Ovary (tissue), 9 donors: ENCODE data around the gene ABLIM1. TPM values are rescaled to one million over a fixed set of nuclear protein-coding genes. Genes with fewer than 3 reads are reported as not detected.
A peak's percentile ranks its signal among the peaks of the same experiment; 100 is the strongest.

Experiments used
- DNase-seq, 5 donors: peaks; one replicate each; pipeline ENCODE4 v3.0.0-alpha.2; 2019 to 2020
- H3K27ac ChIP-seq, 2 donors: fragments of 200-600 bp; one replicate each; pipeline versions ENCODE4 v1.5.1 to v1.8.0; 2019 to 2022
- H3K27me3 ChIP-seq: fragments of 200-600 bp; one replicate; pipeline ENCODE4 v1.8.0; 2022
- H3K36me3 ChIP-seq: fragments of 200-600 bp; sonication (generic); one replicate; pipeline ENCODE4 v1.5.1; 2019
- H3K4me1 ChIP-seq: one replicate; pipeline ENCODE4 v1.8.1; 2013; ENCODE audit warnings: mild to moderate bottlenecking, moderate library complexity; ENCODE audit not compliant: insufficient read depth
- H3K4me3 ChIP-seq: fragments of 200-600 bp; sonication (generic); one replicate; pipeline ENCODE4 v1.5.1; 2017
- H3K9me3 ChIP-seq, 2 donors: fragments of 200-600 bp in 1 of 2; sonication (generic) in 1 of 2; one replicate each; pipeline versions ENCODE4 v1.5.1 to v1.8.1; 2013 to 2019; ENCODE audit warnings: mild to moderate bottlenecking in 1 of 2, moderate library complexity in 1 of 2
- CTCF ChIP-seq, 3 donors: fragments of 450-650 bp in 2 of 3; fragments of 200-600 bp in 1 of 3; IDR thresholded peaks; one replicate each; pipeline versions ENCODE4 v1.5.1 to v1.8.0; 2016 to 2022; ENCODE audit warnings: antibody characterized with exemption in 3 of 3, mild to moderate bottlenecking in 1 of 3
- EP300 ChIP-seq: sonication (generic); formaldehyde crosslinking; IDR thresholded peaks from one replicate; pipeline ENCODE4 v1.6.1; 2017; ENCODE audit warnings: antibody characterized with exemption
- POLR2A ChIP-seq: fragments of 450-650 bp; IDR thresholded peaks from one replicate; pipeline ENCODE4 v1.6.1; 2017; ENCODE audit warnings: antibody characterized with exemption, mild to moderate bottlenecking, moderate library complexity
- WGBS, 3 donors: extraction: QIAGEN DNeasy Blood & Tissue Kit in 1 of 3; methylation state at CpG; one replicate each; pipeline versions ENCODE4 v1.1.5 to v1.1.7; 2013 to 2017; 5-methylcytosine and 5-hydroxymethylcytosine counted together
- intact Hi-C, 4 donors: fragments of 100-400 bp; cut with DNase I; formaldehyde crosslinking; loops; one replicate each; pipeline versions ENCODE4 v1.11.0 to v1.15.1; 2022 to 2023
- polyA plus RNA-seq, 2 donors: library from polyadenylated mRNA; stranded (reverse); fragments of 200-250 nt in 1 of 2; fragments of 350-450 nt in 1 of 2; fragmentation: Illumina TruSeq in 1 of 2; extraction: RNeasy Lipid Tissue Mini Kit (QIAGEN cat#74804) in 1 of 2; gene quantifications; one replicate each; pipeline ENCODE4 v1.2.3, GENCODE V29; 2013 to 2014
- total RNA-seq, 7 donors: library from RNA; depleted of rRNA in 2 of 7; stranded (reverse); fragments of >200 nt in 2 of 7; fragmentation: NEBNext Ultra II Directional in 3 of 7; extraction: Animal tissue kit (Norgen Biotek cat#: 25700) in 3 of 7; gene quantifications; one replicate each; pipeline versions ENCODE4 v1.1.0 to v1.2.4, GENCODE V29; 2016 to 2023
- donor health status: DM: no; HTN: no; CAD: no; lungs with moderate emphysema.
- donor health status: DM: no; HTN: no; CAD: no.
- donor health status: Bipolar disorder and iron deficiency.
- donor health status: DM: yes; HTN: yes; CAD: no.
- donor health status: DM: no; HTN: no; CAD: no.
- donor health status: DM: yes; HTN: yes; CAD: no.

The ABLIM1 gene
- total and polyA plus RNA-seq, 9 donors: 155 to 505 (median 283) TPM

GRCh38 chr10:114513381-114513792 is 144.7 kb downstream of the ABLIM1 start:
- no peak for DNase-seq
- H3K4me3 ChIP-seq: no peak overlapping the region
- TF ChIP-seq EP300 (no peak), POLR2A (no peak), CTCF (IDR thresholded peaks at IDR 0.05) (no peak)
- H3K36me3 ChIP-seq: no peaks in the 10 kb centered on the region
- no peaks in the 10 kb centered on the region for H3K27me3 ChIP-seq
- peak overlapping the region in 1 of 2 donors; percentile 55 for H3K27ac ChIP-seq
- no peaks in the 10 kb centered on the region for H3K9me3 ChIP-seq
- intact Hi-C loops: no loop called here
- peaks cover 17% of the 10 kb centered on the region for H3K4me1 ChIP-seq
- whole genome bisulfite sequencing, 3 donors: 39 to 50% (median 45%) methylated on average over 5 of the region's 5 CpGs

- 69 to 83% (median 77%) methylated on average over 5 of the region's 5 CpGs for WGBS, 3 donors
- intact Hi-C loops: no loop called here
Observed at GRCh38 chr10:114511881-114512280, 146.2 kb downstream of the ABLIM1 start.

GRCh38 chr10:114508376-114508775 is 149.7 kb downstream of the ABLIM1 start:
- Histone ChIP-seq H3K36me3 (no peaks in the 10 kb centered on the region), H3K9me3 (no peaks in the 10 kb centered on the region), H3K4me3 (no peak overlapping the region), H3K27ac (peak overlapping the region; percentile 40 to 81), H3K4me1 (peaks cover 23% of the 10 kb centered on the region), H3K27me3 (no peaks in the 10 kb centered on the region)
- intact Hi-C loops: no loop called here
- 10 to 41% (median 23%) methylated on average over 3 of the region's 3 CpGs for WGBS, 3 donors
- TF ChIP-seq CTCF (IDR thresholded peaks at IDR 0.05) (no peak), POLR2A (no peak)
- DNase-seq: peak; percentile 54 to 73 (median 63)

More at GRCh38 chr10:114511881-114512280, 146.2 kb downstream of the ABLIM1 start:
- no peak for TF ChIP-seq EP300
- no peak for TF ChIP-seq POLR2A
- TF ChIP-seq CTCF (IDR thresholded peaks at IDR 0.05): no peak
- Histone ChIP-seq H3K4me1 (peaks cover 19% of the 10 kb centered on the region), H3K27ac (no peak overlapping the region), H3K27me3 (no peaks in the 10 kb centered on the region), H3K4me3 (no peak overlapping the region), H3K36me3 (no peaks in the 10 kb centered on the region), H3K9me3 (no peaks in the 10 kb centered on the region)
- DNase-seq: no peak

- intact Hi-C loops: no loop called here
- H3K27ac ChIP-seq: peak overlapping the region; percentile 40 to 81
- peak in 4 of 5 donors; percentile 51 to 66 (median 60) for DNase-seq
- no peak for TF ChIP-seq EP300
- TF ChIP-seq CTCF (IDR thresholded peaks at IDR 0.05): no peak
- no peak for TF ChIP-seq POLR2A
- H3K9me3 ChIP-seq: no peaks in the 10 kb centered on the region
- H3K36me3 ChIP-seq: no peaks in the 10 kb centered on the region
- WGBS, 3 donors: 9 to 25% (median 10%) methylated on average over 4 of the region's 4 CpGs
- peaks cover 27% of the 10 kb centered on the region for H3K4me1 ChIP-seq
- H3K27me3 ChIP-seq: no peaks in the 10 kb centered on the region
- no peak overlapping the region for H3K4me3 ChIP-seq
Observed at GRCh38 chr10:114507449-114507848, 150.6 kb downstream of the ABLIM1 start.
